Activated effector memory CD4-positive, alpha-beta T cell treated with anti-CD3 and anti-CD28 coated beads, Interleukin-2, amount 50 U/mL, for 16 hours (primary cell): ENCODE results near the gene ACTRT3.

Source experiments
- DNase-seq: peaks from one replicate; pipeline ENCODE4 v3.0.0-alpha.2; 2020

ACTRT3 gene

DNA sequence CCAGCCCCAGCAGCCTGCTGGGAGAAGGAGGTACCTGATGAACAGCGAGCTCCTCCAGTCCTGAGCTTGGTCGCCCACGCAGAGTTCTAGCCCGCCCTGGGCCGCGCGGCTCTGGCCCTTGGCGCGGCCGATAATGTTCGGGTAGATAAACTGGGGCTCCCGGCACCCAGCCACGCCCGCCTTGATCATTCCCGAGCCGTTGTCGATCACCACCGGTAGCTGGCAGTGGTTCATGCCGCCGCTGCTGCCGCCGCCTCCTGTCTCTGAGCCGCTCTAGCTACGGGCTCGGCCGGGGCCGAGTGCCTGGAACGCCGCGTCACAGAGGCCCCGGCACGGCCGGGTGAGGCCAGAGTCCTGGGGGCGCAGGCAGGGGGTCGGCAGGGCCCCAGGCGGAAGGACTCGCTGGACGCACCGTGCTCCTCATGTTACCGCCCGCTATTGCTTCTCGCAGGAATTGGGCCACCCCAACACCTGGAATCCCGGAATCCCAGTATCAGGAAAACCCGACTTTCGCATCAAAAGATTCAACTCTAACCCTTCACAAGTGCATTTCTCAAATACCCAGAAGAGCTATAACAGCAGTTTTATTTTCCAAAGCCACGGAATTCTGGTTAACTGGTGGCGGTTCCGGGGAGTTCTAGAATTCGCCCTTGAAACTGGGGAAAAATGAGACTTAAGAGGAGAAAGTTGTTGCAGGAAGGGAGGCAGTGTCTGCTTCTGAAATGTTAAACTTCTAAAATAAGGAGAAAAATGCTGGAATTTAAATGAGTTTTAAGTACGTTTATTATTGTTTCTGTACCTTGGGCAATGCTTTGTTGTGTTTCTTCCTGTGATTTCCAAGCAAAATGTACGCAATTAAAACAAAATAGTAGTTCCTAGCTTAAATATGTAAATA lies at the start of gene ACTRT3:
TSS of gene ACTRT3 (minus strand) at position 275 of the 895 bp plus-strand sequence. CDS start at position 234, 41 bp downstream.
- DNase-seq: peak; percentile 87

DNA sequence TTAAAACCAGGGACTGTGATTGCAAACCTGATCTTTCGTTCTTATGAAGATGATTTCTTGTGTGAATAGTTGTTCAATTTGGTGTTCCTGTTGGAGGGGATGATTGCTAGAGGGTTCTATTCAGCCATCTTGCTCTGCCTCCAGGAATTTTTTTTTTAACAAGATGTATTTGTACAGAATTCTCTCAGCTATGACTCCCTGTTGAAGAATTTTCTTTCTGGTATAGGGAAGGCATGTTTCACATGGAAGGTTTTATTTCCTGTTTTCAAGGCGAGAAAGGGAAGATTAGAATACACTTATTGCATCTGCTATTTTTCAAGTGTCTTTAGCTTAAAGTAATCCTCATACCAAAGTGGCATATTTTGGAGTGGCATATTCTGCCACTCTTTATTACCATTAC lies 49.0 kb upstream of the ACTRT3 start:
- DNase-seq: no peak

DNA sequence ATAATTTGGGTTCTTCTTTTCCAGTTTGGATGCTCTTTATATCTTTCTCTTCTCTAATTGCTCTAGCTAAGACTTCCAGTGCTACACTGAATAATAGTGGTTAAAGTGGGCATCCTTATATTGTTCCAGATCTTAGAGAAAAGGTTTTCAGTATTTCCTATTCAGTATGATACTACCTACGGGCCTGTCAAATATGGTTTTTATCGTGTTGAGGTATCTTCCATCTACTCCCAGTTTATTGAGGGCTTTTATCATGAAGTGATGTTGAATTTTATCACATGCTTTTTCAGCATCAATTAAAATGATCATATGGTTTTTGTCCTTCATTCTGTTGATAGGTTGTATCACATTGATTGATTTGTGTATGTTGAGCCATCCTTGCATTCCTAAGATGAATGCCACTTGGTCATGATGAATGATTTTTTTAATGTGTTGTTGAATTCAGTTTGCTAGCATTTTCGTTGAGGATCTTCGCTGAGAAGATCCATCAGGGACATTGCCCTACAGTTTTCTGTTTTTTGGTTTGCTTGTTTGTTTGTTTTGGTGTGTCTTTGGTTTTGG lies 46.3 kb upstream of the ACTRT3 start:
- no peak for DNase-seq

- DNase-seq: peak; percentile 88
Measured at GRCh38 chr3:169813757-169814517, 44.6 kb upstream of the ACTRT3 start.

DNA sequence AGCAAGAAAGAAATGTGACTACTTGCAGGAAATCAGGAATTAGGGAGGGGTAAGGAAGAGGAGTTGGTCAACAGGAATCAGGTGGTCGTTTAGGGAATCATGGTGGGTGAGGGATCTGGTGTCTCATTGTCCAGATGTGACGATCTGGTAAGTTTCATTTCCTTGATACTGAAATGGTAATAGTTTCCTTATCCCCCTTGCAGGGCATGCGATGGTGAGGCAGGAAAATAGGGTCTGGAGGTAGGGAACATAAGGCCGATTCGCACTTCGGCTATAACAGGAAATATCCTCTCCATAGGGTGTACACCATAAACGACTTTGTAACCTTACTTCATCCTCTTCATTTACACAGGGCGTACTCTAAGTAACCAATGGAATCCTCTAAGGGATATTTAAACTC lies 43.9 kb upstream of the ACTRT3 start:
- DNase-seq: no peak

DNA sequence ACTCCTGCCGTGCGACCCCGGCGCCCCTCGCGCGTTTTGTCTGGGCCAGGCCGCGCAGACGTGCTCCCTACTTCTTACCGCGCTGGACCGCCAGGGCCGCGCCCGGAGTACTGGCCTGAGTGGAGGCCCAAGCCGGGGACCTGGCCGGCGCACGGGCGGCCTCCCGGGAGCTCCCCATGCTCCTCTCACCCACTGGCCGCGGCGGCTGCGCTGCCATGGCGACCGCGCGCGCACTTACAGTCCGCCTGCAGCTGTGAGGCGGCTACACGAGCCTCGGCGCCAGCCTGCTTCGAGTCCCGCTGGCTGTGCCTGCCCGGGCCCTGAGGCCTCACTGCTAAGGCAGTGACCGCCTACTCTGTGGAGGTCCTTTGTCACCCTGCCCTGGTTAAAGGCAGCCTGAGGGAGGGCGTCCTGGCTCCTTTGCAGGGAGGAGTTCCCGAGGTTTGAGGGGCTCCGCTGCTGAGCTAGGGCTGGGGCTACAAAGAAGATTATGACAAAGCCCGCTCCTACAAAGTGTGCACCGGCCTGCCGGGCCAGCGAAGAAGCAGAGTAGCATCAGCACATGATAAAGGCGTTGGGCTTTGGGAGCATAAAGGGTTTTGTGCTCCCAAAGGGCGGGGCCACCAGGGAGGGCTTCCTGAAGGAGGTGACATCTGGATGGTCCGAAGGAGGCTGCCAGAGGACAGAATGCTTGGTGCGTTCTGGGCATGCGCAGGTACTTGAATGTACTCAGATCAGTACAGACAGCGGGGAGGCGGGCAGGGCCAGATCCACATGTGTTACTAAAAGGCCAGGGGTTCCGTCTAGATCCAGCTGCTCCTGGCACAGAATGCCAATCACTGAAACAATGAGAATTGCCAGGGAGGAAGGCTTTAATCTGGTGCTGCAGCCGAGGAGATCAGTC lies 43.2 kb upstream of the ACTRT3 start, which contains the start of the genes LRRC34 and LRRIQ4:
TSS of gene LRRC34 (minus strand) at position 573 of the 904 bp plus-strand sequence. CDS start at position 217, 356 bp downstream.
TSS of gene LRRIQ4 (plus strand) at position 539 of the 904 bp plus-strand sequence. CDS start 9,052 bp downstream, outside the sequence.
- DNase-seq: peak; percentile 87

DNA sequence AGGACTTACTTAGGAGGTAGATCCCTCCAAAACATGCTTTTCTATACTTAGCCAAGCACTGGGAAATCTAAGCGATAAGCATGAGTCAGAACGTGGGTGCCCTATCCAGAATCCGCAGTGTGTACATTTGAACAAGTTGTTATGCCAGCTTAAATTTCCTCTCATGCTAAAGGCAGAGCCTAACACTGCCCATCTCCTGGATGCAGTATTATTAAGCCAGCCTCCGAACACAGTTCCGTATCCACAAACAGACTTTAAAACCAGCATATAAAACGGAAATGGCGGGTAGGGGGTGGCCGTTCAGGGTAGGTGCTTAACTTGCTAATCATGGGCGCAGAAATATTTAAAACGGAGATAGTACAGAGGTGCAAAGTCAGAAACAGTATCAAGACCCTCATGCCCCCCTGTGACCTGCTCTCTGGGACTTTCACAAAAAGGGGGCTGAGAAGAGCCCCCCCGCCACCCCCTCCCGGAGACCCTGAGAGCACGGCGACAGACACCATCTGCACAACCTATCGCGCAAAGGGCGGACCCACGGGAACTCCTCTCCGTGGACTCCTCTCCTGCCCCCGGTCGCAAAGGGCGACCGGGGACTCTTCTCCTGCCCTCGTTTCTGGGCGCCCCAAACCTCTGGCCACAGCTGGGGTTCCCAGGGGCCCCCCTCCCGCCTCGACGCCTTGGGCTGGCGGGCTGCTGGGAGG lies 42.4 kb upstream of the ACTRT3 start:
- no peak for DNase-seq

- no peak for DNase-seq
Measured at GRCh38 chr3:169809230-169809795, 40.0 kb upstream of the ACTRT3 start.

- DNase-seq: no peak
Measured at GRCh38 chr3:169804681-169805080, 35.3 kb upstream of the ACTRT3 start.

DNA sequence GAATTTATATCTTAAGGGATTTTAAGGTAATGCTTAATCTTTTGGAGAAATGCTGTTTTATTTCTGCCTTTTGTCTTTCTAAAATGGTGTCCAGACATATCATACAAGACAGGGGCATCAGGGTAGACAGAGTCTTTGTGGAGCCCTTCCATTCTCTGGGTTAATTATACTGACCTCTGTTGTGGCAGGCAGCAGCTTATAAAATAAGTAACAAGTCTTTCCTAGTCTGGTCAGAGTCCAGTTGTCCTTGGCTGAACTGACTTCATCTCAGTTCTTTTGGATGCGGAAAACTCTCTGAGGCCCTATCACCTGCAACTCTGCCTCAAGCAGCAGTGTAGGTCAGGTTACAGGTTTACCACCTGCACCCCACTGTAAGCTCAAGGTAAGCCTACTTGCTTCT lies 23.0 kb upstream of the ACTRT3 start:
- no peak for DNase-seq

GRCh38 chr3:169790687-169791429 lies 21.5 kb upstream of the ACTRT3 start:
- DNase-seq: no peak

DNA sequence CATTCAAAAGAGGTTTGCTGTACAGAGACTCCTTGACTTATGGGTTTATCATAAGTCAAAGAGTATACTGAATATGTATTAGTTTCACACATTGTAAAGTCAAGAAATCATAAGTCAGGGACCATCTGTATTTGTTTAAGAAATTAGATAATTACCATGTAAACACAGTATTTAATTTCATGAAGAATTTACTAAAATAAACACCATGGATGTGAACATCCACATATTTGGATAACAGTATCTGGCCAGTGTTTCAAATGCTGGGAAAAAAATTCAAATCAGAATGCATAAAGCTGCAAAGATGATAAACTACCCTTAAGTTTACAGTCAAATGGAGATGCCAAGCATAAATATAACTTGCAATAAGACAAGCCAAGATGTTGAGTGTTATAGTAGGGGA lies 20.9 kb upstream of the ACTRT3 start:
- DNase-seq: no peak

GRCh38 chr3:169787791-169788190 lies 18.4 kb upstream of the ACTRT3 start:
- DNase-seq: no peak

- DNase-seq: no peak
Measured at GRCh38 chr3:169787120-169787519, 17.8 kb upstream of the ACTRT3 start.

- no peak for DNase-seq
Measured at GRCh38 chr3:169781209-169781855, 12.0 kb upstream of the ACTRT3 start.

DNA sequence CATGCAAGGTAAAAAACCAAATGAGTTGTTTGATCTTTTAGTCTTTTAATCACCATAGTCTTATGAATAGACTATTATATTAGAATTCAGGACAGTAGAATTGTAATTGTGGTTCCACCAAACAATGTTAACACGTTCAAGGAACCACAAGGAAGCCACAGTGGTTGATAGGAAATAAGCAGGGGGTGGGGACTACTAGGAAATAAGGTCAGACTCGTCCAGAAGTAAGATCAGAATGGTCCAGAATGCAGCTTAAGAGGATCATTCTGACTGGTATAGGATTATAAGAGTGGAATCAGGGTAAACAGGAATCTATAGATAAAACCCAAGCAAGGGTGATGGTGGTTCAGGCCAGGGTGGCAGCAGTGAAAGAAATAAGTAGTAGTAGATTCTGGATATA lies 11.4 kb upstream of the ACTRT3 start:
- no peak for DNase-seq

DNA sequence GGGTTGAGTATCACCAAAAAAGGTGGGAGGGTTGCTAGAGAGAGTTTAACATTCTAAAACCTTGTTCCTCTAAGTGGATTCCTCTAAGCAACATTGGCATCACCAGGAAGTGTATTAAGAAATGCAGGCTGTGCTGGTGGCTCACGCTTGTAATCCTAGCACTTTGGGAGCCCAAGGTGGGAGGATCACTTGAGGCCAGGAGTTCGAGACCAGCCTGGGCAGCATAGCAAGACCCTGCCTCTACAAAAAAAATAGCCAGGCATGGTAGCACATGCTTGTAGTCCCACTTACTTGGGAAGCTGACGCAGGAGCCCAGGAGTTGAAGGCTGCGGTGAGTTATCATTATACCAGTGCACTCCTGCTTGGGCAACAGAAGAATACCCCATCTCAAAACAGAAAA lies 8.5 kb upstream of the ACTRT3 start:
- no peak for DNase-seq

DNA sequence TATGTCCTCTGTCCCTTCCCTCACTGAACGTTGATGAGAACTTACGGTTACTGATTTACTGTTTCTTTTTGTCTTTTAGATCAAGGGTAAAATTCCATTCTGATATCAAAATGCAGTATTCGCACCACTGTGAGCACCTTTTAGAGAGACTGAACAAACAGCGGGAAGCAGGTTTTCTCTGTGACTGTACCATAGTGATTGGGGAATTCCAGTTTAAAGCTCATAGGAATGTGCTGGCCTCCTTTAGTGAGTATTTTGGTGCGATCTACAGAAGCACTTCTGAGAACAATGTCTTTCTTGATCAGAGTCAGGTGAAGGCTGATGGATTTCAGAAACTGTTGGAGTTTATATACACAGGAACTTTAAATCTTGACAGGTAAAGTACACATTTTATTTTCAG lies 4.8 kb upstream of the ACTRT3 start:
- no peak for DNase-seq

DNA sequence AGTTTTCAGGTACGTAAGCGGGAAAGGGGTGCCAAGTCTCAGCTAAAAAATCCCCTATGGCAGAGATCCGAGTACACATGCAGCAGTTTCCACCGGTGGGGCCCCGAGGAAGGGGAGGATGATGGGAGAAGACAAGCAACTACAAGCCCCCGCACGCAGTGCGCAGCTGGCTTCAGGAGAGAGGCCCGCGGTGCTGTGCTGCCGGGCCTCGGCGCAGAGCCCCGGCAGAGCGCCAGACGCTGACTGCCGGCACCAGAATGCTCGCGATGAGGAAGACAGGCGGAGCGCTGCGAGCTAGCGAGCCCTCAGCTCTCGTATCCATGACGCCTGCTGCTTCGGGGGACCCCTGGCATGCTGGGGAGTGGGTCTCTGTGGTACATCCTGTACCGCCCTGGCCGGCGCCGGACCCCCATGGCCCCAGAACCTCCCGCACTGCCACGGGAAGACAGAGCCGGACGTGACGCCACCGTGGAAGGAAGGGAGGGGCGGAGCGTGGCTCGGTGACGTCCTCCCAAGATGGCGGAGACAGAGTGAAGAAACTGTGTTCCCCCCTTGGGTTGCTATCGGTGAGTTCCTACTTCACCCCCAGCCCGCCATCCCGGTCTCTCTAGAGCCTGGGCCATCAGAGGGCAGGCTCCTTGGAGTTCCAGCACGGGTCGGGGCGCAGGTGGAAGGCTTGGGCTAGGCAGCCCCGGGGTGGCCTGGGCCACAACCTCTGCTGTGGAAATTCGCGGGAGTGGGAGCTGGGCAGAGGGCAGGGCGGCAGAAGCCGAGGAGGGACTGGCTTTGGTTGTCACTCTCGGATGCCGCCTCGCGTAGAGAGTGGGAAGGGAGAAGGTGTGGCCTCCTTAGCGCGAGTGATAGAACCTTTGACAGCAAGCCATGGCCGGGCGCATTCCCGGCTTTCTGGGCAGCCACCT lies 3.8 kb upstream of the ACTRT3 start, which contains the start of gene MYNN:
TSS of gene MYNN (plus strand) at position 500 of the 920 bp plus-strand sequence. CDS start 900 bp downstream, outside the sequence.
- peak; percentile 97 for DNase-seq
